ENCODE measurements around the gene LRRC4C. TPM values are rescaled to one million over a fixed set of nuclear protein-coding genes. Genes with fewer than 3 reads are reported as not detected.

Gene LRRC4C
- polyA plus RNA-seq, 1 donor from 2014 or later = 24.3 TPM

- Histone ChIP-seq H3K27ac (ENCODE audit: low read length) (no peak overlapping the region), H4K20me1 (ENCODE audit: insufficient read depth) (no peaks in the 10 kb centered on the region), H3F3A (ENCODE audit: insufficient read depth, low read length, poor library complexity, severe bottlenecking) (no peaks in the 10 kb centered on the region), H2AFZ (ENCODE audit: low read depth, low read length) (no peak overlapping the region), H3K36me3 (ENCODE audit: insufficient read depth, low read length) (no peaks in the 10 kb centered on the region), H3K4me3 (ENCODE audit: low read length) (no peak overlapping the region), H3K79me2 (replicated peaks; ENCODE audit: insufficient read depth, low read length) (no peaks in the 10 kb centered on the region), H3K27me3 (ENCODE audit: insufficient read depth, low read depth, low read length) (no peaks in the 10 kb centered on the region), H3K9ac (ENCODE audit: low read length) (no peak overlapping the region), H3K9me2 (ENCODE audit: insufficient read depth, low read length) (no peaks in the 10 kb centered on the region), H3K4me2 (ENCODE audit: low read length) (no peak overlapping the region), H3K9me3 (ENCODE audit: low read length) (no peaks in the 10 kb centered on the region)
- TF ChIP-seq POLR2AphosphoS5 (IDR thresholded peaks at IDR 0.05) (no peak), CTCF (IDR thresholded peaks at IDR 0.05; ENCODE audit: poor library complexity, severe bottlenecking) (no peak), REST (IDR thresholded peaks at IDR 0.05; ENCODE audit: borderline replicate concordance) (no peak), TAF1 (IDR thresholded peaks at IDR 0.05; ENCODE audit: low read depth) (no peak), EZH2 (IDR thresholded peaks at IDR 0.05; ENCODE audit: borderline replicate concordance, insufficient read depth, low read length, poor library complexity, severe bottlenecking) (no peak), SMC3 (conservative IDR thresholded peaks at IDR 0.05; ENCODE audit: poor library complexity) (no peak)
These were observed 772.7 kb downstream of the LRRC4C start for GRCh38 chr11:40686765-40687164.

DNA sequence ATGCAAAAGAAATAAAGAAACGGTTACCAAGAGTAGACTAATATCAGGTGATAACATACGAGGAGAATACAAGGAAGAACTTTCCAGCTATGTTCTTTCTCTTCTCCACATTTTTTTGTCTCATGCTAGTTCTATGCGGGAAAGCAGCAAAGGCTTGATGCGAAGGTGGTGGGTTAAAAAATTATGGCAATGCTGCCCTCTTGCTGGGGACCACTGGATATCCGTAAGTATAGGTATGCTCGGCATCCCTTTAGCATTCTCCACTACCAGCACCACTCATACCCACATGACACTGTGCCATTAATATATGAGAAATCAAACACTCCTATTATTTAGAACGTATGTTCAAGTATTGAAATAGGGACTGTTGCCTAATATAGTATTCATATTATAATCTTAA, 776.4 kb downstream of the LRRC4C start:
- no peak overlapping the region for H3K9ac ChIP-seq (ENCODE audit: low read length)
- H3K4me3 ChIP-seq (ENCODE audit: low read length) = no peak overlapping the region
- TF ChIP-seq CTCF (IDR thresholded peaks at IDR 0.05; ENCODE audit: poor library complexity, severe bottlenecking) (no peak), SMC3 (conservative IDR thresholded peaks at IDR 0.05; ENCODE audit: poor library complexity) (no peak), MXI1 (conservative IDR thresholded peaks at IDR 0.05; ENCODE audit: poor library complexity, severe bottlenecking) (no peak), REST (IDR thresholded peaks at IDR 0.05; ENCODE audit: borderline replicate concordance) (no peak), RAD21 (conservative IDR thresholded peaks at IDR 0.05) (no peak), EZH2 (IDR thresholded peaks at IDR 0.05; ENCODE audit: borderline replicate concordance, insufficient read depth, low read length, poor library complexity, severe bottlenecking) (no peak), POLR2AphosphoS5 (IDR thresholded peaks at IDR 0.05) (no peak), EP300 (conservative IDR thresholded peaks at IDR 0.05; ENCODE audit: poor library complexity, severe bottlenecking) (no peak), TAF1 (IDR thresholded peaks at IDR 0.05; ENCODE audit: low read depth) (no peak)
- no peaks in the 10 kb centered on the region for H3K9me2 ChIP-seq (ENCODE audit: insufficient read depth, low read length)
- no peaks in the 10 kb centered on the region for H3F3A ChIP-seq (ENCODE audit: insufficient read depth, low read length, poor library complexity, severe bottlenecking)
- H2AFZ ChIP-seq (ENCODE audit: low read depth, low read length) = no peak overlapping the region
- no peaks in the 10 kb centered on the region for H3K27me3 ChIP-seq (ENCODE audit: insufficient read depth, low read depth, low read length)
- no peak overlapping the region for H3K4me2 ChIP-seq (ENCODE audit: low read length)
- H4K20me1 ChIP-seq (ENCODE audit: insufficient read depth) = no peaks in the 10 kb centered on the region
- no peak overlapping the region for H3K27ac ChIP-seq (ENCODE audit: low read length)
- H3K36me3 ChIP-seq (ENCODE audit: insufficient read depth, low read length) = no peaks in the 10 kb centered on the region
- no peaks in the 10 kb centered on the region for H3K79me2 ChIP-seq (replicated peaks; ENCODE audit: insufficient read depth, low read length)
- no peaks in the 10 kb centered on the region for H3K9me3 ChIP-seq (ENCODE audit: low read length)

All from neural cell (in vitro differentiated cells).